Ovary (tissue), 9 donors: Measurements from ENCODE around the gene COG1. TPM values are rescaled to one million over a fixed set of nuclear protein-coding genes. Genes with fewer than 3 reads are reported as not detected.

Source experiments
- DNase-seq, 5 donors: peaks; one replicate each; pipeline ENCODE4 v3.0.0-alpha.2; 2019 to 2020
- H3K27ac ChIP-seq, 2 donors: fragments of 200-600 bp; one replicate each; pipeline versions ENCODE4 v1.5.1 to v1.8.0; 2019 to 2022
- H3K27me3 ChIP-seq: fragments of 200-600 bp; one replicate; pipeline ENCODE4 v1.8.0; 2022
- H3K36me3 ChIP-seq: fragments of 200-600 bp; sonication (generic); one replicate; pipeline ENCODE4 v1.5.1; 2019
- H3K4me1 ChIP-seq: one replicate; pipeline ENCODE4 v1.8.1; 2013; ENCODE audit warnings: mild to moderate bottlenecking, moderate library complexity; ENCODE audit not compliant: insufficient read depth
- H3K4me3 ChIP-seq: fragments of 200-600 bp; sonication (generic); one replicate; pipeline ENCODE4 v1.5.1; 2017
- H3K9me3 ChIP-seq, 2 donors: fragments of 200-600 bp in 1 of 2; sonication (generic) in 1 of 2; one replicate each; pipeline versions ENCODE4 v1.5.1 to v1.8.1; 2013 to 2019; ENCODE audit warnings: mild to moderate bottlenecking in 1 of 2, moderate library complexity in 1 of 2
- CTCF ChIP-seq, 3 donors: fragments of 450-650 bp in 2 of 3; fragments of 200-600 bp in 1 of 3; IDR thresholded peaks; one replicate each; pipeline versions ENCODE4 v1.5.1 to v1.8.0; 2016 to 2022; ENCODE audit warnings: antibody characterized with exemption in 3 of 3, mild to moderate bottlenecking in 1 of 3
- EP300 ChIP-seq: sonication (generic); formaldehyde crosslinking; IDR thresholded peaks from one replicate; pipeline ENCODE4 v1.6.1; 2017; ENCODE audit warnings: antibody characterized with exemption
- POLR2A ChIP-seq: fragments of 450-650 bp; IDR thresholded peaks from one replicate; pipeline ENCODE4 v1.6.1; 2017; ENCODE audit warnings: antibody characterized with exemption, mild to moderate bottlenecking, moderate library complexity
- WGBS, 3 donors: extraction: QIAGEN DNeasy Blood & Tissue Kit in 1 of 3; methylation state at CpG; one replicate each; pipeline versions ENCODE4 v1.1.5 to v1.1.7; 2013 to 2017; 5-methylcytosine and 5-hydroxymethylcytosine counted together
- intact Hi-C, 4 donors: fragments of 100-400 bp; cut with DNase I; formaldehyde crosslinking; loops; one replicate each; pipeline versions ENCODE4 v1.11.0 to v1.15.1; 2022 to 2023
- polyA plus RNA-seq, 2 donors: library from polyadenylated mRNA; stranded (reverse); fragments of 200-250 nt in 1 of 2; fragments of 350-450 nt in 1 of 2; fragmentation: Illumina TruSeq in 1 of 2; extraction: RNeasy Lipid Tissue Mini Kit (QIAGEN cat#74804) in 1 of 2; gene quantifications; one replicate each; pipeline ENCODE4 v1.2.3, GENCODE V29; 2013 to 2014
- total RNA-seq, 7 donors: library from RNA; depleted of rRNA in 2 of 7; stranded (reverse); fragments of >200 nt in 2 of 7; fragmentation: NEBNext Ultra II Directional in 3 of 7; extraction: Animal tissue kit (Norgen Biotek cat#: 25700) in 3 of 7; gene quantifications; one replicate each; pipeline versions ENCODE4 v1.1.0 to v1.2.4, GENCODE V29; 2016 to 2023
- donor health status: DM: no; HTN: no; CAD: no; lungs with moderate emphysema.
- donor health status: DM: no; HTN: no; CAD: no.
- donor health status: Bipolar disorder and iron deficiency.
- donor health status: DM: yes; HTN: yes; CAD: no.
- donor health status: DM: no; HTN: no; CAD: no.
- donor health status: DM: yes; HTN: yes; CAD: no.

The COG1 gene
- total and polyA plus RNA-seq, 9 donors: 22.0 to 59.1 (median 48.4) TPM

- H3K4me3 ChIP-seq: peak overlapping the region; percentile 97
- peaks cover 1% of the 10 kb centered on the region for H3K4me1 ChIP-seq
- H3K27me3 ChIP-seq: no peaks in the 10 kb centered on the region
- H3K27ac ChIP-seq: peak overlapping the region; percentile 62 to 86
- peak; percentile 59 to 84 (median 74) for DNase-seq
- no peak for TF ChIP-seq EP300
- intact Hi-C loops: loop anchor here in 2 of 4 donors (5.0 kb wide), 2 partner anchors 40 to 180 kb away; a partner anchor contains a TSS
- H3K9me3 ChIP-seq: no peaks in the 10 kb centered on the region
- WGBS, 3 donors: 0 to 2% (median 1%) methylated on average over 57 to 73 of the region's 74 CpGs
- H3K36me3 ChIP-seq: no peaks in the 10 kb centered on the region
These were observed 505 bp upstream of the COG1 start for GRCh38 chr17:73192206-73192893.

GRCh38 chr17:73194514-73195222 is 1.8 kb downstream of the COG1 start:
- intact Hi-C loops: loop anchor here in 2 of 4 donors (5.0 kb wide), 2 partner anchors 38 to 178 kb away; a partner anchor contains a TSS
- H3K27ac ChIP-seq: no peak overlapping the region
- TF ChIP-seq CTCF (IDR thresholded peaks at IDR 0.05): no peak
- TF ChIP-seq POLR2A: no peak
- no peak for TF ChIP-seq EP300
- 84 to 87% (median 87%) methylated on average over 22 of the region's 22 CpGs for WGBS, 3 donors
- H3K9me3 ChIP-seq: no peaks in the 10 kb centered on the region
- no peaks in the 10 kb centered on the region for H3K36me3 ChIP-seq
- no peak overlapping the region for H3K4me3 ChIP-seq
- H3K27me3 ChIP-seq: no peaks in the 10 kb centered on the region
- no peak for DNase-seq
- H3K4me1 ChIP-seq: peaks cover 1% of the 10 kb centered on the region

- Histone ChIP-seq H3K4me1 (peaks cover 4% of the 10 kb centered on the region), H3K27ac (no peak overlapping the region), H3K9me3 (no peaks in the 10 kb centered on the region), H3K27me3 (no peaks in the 10 kb centered on the region), H3K36me3 (no peaks in the 10 kb centered on the region), H3K4me3 (no peak overlapping the region)
- intact Hi-C loops: no loop called here
- TF ChIP-seq EP300: no peak
- no peak for TF ChIP-seq CTCF (IDR thresholded peaks at IDR 0.05)
- WGBS, 3 donors: 54 to 69% (median 59%) methylated on average over 13 of the region's 13 CpGs
- peak in 4 of 5 donors; percentile 37 to 68 (median 51) for DNase-seq
These were observed 3.6 kb downstream of the COG1 start for GRCh38 chr17:73196500-73196899.

GRCh38 chr17:73197161-73197560 is 4.3 kb downstream of the COG1 start:
- Histone ChIP-seq H3K27me3 (no peaks in the 10 kb centered on the region), H3K9me3 (no peaks in the 10 kb centered on the region), H3K4me1 (peaks cover 4% of the 10 kb centered on the region), H3K27ac (peak overlapping the region in 1 of 2 donors; percentile 3), H3K4me3 (no peak overlapping the region), H3K36me3 (no peaks in the 10 kb centered on the region)
- TF ChIP-seq POLR2A: no peak
- TF ChIP-seq EP300: no peak
- TF ChIP-seq CTCF (IDR thresholded peaks at IDR 0.05): no peak
- intact Hi-C loops: no loop called here
- WGBS, 3 donors: 83 to 88% (median 84%) methylated on average over 5 of the region's 5 CpGs
- no peak for DNase-seq
